ENCODE measurements around the gene PYY. TPM values are rescaled to one million over a fixed set of nuclear protein-coding genes. Genes with fewer than 3 reads are reported as not detected.
"Not testable (repeated sequence)": the region's sequence is repeated elsewhere in the genome, so short reads cannot be mapped to it uniquely, and the experiment has no call there.

The PYY gene
- polyA plus RNA-seq (ENCODE audit: insufficient read length), result 0.22 TPM
- long read RNA-seq, donor 1, result 0 reads
- long read RNA-seq, donor 2, result 0 reads
- long read RNA-seq, donor 3, result 0 reads
- long read RNA-seq, donor 4, result 0 reads
- long read RNA-seq, donor 5, result 0 reads
- long read RNA-seq, donor 6, result 0 reads
- long read RNA-seq, donor 7, result 0 reads
- long read RNA-seq, donor 8, result 0 reads

DNA sequence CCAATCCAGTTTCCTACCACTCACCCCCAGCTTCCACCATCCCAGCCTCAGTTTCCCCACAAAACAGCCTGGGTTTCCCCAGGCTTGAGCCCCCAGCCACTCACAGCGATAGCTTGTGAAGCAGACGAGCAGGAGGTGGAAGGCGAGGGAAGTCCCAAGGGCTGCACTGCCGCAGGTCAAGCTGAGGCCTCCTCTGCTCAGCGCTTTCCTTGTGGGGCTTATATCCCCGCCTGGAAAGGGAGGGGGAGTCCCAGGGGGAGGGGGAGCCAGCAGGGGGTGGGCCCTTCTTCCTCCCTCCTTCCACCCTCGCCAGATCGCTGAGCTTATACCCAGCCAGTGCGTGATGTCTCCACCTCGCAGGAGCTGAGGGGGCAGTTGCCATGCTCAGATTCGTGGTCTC lies at the start of gene PYY:
TSS of gene PYY (minus strand) at position 195 of the 400 bp plus-strand sequence. CDS start 457 bp downstream, outside the sequence.
- no peak for DNase-seq

DNA sequence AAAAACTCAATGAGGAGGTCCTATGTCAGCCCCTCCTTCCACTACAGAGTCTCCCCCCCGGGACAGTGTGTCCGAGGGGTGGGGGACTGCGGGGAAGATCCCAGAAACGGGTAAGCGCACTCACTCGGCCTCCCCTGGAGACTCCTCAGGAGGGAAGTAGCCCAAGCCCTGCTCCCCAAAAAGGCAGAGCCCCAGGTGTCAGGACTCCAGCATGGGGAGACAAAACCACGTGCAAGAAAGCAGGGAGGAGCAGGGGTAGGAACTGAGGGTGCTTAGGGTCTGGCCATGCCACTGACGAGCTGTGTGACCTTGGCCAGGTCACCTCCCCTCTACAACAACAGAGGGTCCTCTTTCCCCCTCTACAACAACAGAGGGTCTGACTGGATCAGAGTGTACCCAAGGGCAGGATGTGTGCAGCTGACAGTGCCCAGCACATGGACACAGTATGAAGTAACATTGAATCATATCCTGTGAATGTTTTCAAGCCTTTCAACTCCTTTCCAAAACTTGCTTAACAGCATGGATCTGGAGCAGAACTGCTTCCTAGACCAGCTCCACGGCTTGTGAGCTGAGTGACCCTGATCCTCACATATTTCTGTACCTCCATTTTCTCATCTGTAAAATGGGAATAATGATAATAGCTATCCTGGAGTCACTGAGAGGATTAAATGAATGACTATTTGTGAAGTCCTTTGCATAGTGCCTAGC lies 48.6 kb upstream of the PYY start:
- no peak for DNase-seq

DNA sequence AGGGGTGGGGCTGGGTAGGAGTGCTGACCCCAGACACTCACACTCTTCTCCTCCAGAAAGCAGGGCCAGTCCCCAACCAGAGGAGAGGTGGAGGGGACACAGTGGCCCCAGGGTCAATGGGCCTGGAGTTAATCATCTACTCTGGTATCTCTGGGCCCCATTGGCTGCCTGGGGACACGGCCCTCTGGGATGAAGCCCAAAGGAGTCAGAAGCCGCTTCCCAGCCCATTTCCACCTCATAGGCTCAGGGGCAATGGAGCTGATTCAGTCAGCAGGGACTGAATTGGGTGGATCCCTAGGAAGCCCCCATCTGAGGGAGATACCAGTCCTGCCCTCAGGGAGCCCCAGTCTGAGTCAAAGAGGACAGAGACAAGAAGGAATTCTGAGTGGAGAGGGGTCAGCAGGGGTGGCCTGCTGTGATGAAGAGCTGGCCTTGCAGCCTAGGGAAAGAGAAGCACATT lies 47.8 kb upstream of the PYY start:
- no peak for DNase-seq

- DNase-seq, result no peak
Observed at GRCh38 chr17:44000871-44001460, 47.2 kb upstream of the PYY start.

- no peak for DNase-seq
Observed at GRCh38 chr17:44000141-44000860, 46.6 kb upstream of the PYY start.

GRCh38 chr17:43999024-43999423 lies 45.3 kb upstream of the PYY start:
- DNase-seq, result no peak

DNA sequence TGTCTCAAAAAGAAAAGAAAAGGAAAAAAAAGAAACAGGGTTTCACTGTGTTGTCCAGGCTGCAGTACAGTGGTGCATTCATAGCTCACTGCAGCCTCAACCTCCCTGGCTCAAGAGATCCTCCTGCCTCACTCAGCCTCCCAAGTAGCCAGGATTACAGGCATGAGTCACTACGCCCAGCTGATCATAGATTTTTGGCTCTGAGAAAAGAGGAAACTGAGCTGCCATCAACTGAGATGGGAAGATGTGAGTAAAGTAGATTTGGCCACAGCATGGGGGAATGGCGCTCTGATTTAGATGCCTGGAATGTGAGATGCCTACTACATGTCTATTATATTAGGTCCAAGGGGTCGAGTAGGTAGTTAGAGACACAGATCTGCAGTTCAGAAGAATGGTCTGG lies 44.8 kb upstream of the PYY start:
- DNase-seq, result no peak

DNA sequence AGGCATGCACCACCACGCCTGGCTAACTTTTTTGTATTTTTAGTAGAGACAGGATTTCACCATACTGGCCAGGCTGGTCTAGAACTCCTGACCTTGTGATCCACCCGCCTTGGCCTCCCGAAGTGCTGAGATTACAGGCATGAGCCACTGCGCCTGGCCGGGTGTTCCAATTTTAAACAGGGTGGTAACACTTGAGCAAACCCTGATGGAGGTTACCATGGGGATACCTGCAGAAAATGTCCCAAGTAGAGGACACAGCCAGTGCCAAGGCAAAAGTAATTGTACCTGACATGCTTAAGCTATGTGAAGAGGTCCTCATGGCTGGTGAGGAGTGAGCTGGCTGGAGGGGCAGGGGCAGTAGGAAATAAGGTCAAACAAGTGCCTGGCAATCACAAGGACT lies 43.4 kb upstream of the PYY start:
- DNase-seq, result not testable (repeated sequence)

DNA sequence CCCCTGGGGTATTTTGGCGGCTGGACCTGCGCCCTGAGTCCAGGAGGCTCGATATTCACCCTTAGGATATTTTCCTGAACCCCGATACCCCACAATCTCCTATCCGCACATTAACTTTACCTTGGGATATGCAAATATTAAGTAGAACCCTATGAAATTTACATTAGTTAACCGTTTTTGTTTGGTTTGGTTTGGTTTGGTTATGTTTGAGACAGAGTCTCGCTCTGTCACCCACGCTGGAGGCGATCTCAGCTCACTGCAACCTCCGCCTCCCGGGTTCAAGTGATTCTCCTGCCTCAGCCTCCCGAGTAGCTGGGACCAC lies 41.4 kb upstream of the PYY start:
- no peak for DNase-seq

- peak; percentile 54 for DNase-seq
Observed at GRCh38 chr17:43994272-43995149, 40.8 kb upstream of the PYY start.

GRCh38 chr17:43992641-43993040 lies 38.9 kb upstream of the PYY start:
- DNase-seq, result no peak

- DNase-seq, result no peak
Observed at GRCh38 chr17:43988301-43988700, 34.6 kb upstream of the PYY start.

DNA sequence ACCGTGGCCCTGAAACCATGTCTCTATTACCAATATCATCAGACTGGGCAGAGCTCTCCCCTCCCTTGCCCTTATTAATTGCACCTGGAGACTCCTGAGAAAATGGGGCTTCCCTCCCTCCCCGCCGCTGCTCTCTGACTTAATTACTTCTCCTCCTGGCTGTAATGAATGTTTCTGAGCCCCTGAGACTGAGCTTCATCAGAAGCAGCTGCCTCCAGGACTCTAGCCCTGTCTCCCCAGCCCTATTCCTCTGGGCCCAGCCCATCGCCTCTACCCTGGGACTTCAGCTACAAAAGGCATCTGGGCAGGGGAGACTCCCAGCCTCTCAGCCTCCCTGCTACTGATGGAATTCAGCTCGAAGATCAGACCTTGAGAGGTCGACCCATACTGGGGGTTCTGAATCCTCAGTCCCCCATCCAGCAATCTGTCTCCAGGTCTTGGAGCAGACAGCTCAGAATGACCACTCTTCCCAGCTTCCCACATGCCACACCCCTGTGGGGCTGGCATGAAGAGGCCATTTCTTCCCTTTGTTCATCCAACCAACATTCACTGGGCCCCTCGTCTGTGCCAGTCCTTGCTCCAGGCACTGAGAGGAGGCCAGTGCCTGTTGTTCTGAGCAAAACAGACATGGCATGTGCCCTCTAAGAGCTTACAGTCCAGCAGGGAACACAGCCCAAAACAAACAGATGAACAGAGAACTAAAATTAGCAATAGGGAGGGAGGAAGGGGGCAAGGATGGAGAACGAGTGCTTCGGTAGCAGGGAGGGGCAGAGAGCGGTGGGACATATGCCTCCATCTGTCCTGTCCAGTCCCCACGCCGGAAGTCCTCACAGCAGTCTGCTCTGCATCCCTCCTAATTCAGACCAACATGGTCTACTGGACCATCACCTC lies 33.6 kb upstream of the PYY start:
- no peak for DNase-seq

GRCh38 chr17:43986225-43986981 lies 32.7 kb upstream of the PYY start:
- DNase-seq, result no peak

GRCh38 chr17:43984521-43984920 lies 30.8 kb upstream of the PYY start:
- no peak for DNase-seq

GRCh38 chr17:43983515-43984411 lies 30.0 kb upstream of the PYY start:
- DNase-seq, result peak; percentile 36

- no peak for DNase-seq
Observed at GRCh38 chr17:43983196-43983514, 29.4 kb upstream of the PYY start.

- no peak for DNase-seq
Observed at GRCh38 chr17:43982171-43982570, 28.4 kb upstream of the PYY start.

DNA sequence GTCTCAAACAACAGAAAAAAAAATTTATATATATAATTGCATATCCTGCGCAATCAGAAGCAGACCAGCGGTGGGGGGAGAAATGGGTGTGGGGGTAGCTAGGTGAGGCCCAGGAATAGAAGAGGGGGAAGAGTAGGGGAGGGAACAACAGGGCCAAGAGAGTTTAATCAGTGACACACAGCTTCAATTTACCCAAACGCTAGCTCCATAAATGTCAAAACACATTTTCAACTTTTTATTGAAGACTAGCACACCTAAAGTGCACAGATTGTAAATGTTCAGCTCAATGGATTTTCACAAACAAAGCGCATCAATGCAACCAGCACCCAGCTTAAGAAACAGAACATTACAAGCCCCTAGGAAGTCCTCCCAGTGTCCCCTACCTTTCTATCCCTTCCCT lies 25.9 kb upstream of the PYY start:
- no peak for DNase-seq

Measured in left kidney (tissue), 8 donors.